Lower leg skin (tissue), 3 donors: ENCODE data around the gene C2orf92.

Experiments used
- CTCF ChIP-seq, 3 donors: fragments of 450-650 bp; IDR thresholded peaks; one replicate each; pipeline ENCODE4 v1.5.1; 2016; ENCODE audit warnings: antibody characterized with exemption in 3 of 3, mild to moderate bottlenecking in 3 of 3, moderate library complexity in 2 of 3
- POLR2A ChIP-seq, 2 donors: fragments of 450-650 bp; IDR thresholded peaks; one replicate each; pipeline ENCODE4 v1.6.1; 2016 to 2017; ENCODE audit warnings: antibody characterized with exemption in 2 of 2, mild to moderate bottlenecking in 1 of 2, moderate library complexity in 1 of 2

DNA sequence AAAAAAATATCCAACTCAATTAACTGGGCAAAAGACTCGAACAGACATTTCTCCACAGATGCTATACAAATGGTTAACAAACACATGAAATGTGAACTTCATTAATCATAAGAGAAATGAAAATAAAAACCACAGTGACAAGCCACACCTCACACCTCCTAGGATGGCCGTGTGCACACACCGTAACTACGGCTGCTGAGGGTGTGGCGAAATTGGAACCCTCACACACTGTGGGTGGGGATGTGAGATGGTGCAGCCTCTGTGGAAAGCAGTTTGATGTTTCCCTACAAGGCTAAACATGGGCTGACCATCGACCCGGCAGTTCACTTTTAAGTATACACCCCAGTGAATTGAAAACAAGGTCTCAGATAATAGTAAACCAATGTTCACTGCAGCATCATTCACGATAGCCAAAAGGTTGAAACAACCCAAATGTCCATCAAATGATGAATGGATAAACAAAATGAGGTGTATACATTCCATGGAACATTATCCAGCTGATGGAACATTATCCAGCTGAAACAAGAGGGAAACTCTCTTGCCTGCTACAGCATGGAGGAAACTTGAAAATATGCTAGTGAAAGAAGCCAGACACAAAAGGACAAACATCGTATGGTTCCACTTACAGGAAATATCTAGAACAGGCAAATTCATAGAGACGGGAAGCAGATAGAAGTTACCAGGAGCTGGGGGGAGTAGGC lies 76.1 kb downstream of the C2orf92 start:
- TF ChIP-seq CTCF (IDR thresholded peaks at IDR 0.05) (no peak), POLR2A (IDR thresholded peaks at IDR 0.05) (no peak)
